GM12872 (cell line): ENCODE measurements around the gene ASCL1.

ENCODE experiments used
- CTCF ChIP-seq: IDR thresholded peaks from 3 replicates; pipeline ENCODE4 v1.5.1; 2011; ENCODE audit warnings: low read depth, mild to moderate bottlenecking, low read length, moderate library complexity; ENCODE audit not compliant: insufficient read depth

The ASCL1 gene

GRCh38 chr12:102990419-102990818 is 32.9 kb downstream of the ASCL1 start:
- TF ChIP-seq CTCF: 0 out of 3 replicates have a peak, but pooled peaks have one; percentile 21

DNA sequence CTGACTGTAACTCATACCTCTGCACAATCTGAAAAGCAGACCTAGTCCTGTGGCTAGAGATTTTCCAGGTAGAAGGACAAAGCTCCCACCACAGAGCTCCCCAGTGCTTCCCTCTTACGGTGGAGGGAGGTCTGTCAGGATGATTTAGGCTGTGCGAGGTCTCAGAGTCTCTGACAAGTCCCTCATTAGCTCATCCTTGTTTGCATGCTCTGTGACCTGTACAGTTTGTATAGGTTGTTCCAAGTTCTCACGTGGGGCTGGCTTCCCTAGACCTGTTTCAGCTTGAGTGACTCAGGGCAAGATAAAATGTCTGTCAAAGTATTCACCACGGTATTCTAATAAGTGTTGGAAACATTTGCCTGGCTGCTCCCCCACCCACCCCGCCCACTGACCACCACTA is 34.8 kb downstream of the ASCL1 start:
- TF ChIP-seq CTCF: no peak

DNA sequence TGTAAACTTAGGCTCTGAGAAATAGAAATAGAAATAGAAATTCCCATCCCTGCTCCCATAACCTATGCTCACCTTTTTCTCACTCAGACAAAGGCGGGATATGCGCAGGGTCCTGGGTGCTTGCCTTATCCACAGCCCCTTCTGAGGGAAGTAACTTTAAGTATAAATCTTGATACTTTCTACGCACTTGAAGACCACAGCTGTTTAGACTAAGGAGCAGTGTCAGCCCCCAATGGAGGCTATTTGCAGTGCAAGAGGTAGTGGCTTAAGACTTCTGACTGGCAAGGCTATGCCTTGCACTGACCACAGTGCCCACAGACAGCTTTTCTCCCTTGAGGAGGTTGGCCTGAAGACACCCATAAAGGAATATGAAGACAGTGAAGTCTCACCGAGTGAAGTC is 35.2 kb downstream of the ASCL1 start:
- TF ChIP-seq CTCF: no peak

- no peak for TF ChIP-seq CTCF
Observed at GRCh38 chr12:102993537-102993936, 36.1 kb downstream of the ASCL1 start.

- TF ChIP-seq CTCF: no peak
Observed at GRCh38 chr12:102995372-102995771, 37.9 kb downstream of the ASCL1 start.
